Karpas-422 (cell line): ENCODE data around the gene C12orf76. TPM values are rescaled to one million over a fixed set of nuclear protein-coding genes. Genes with fewer than 3 reads are reported as not detected.
"Not testable (repeated sequence)": the region's sequence is repeated elsewhere in the genome, so short reads cannot be mapped to it uniquely, and the experiment has no call there.

Experiments used
- DNase-seq: peaks from one replicate; pipeline ENCODE4 v3.0.0-alpha.2; 2015
- H2AFZ ChIP-seq: fragments of 200-600 bp; sonication (generic); 2 replicates; pipeline ENCODE4 v1.6.1; 2014; ENCODE audit warnings: antibody characterized with exemption, low read length, mixed read lengths
- H3K27ac ChIP-seq: fragments of 200-600 bp; sonication (generic); 2 replicates; pipeline ENCODE4 v1.5.1; 2014; ENCODE audit warnings: mild to moderate bottlenecking, low read length, moderate library complexity
- H3K27me3 ChIP-seq: fragments of 200-600 bp; sonication (generic); 2 replicates; pipeline ENCODE4 v1.6.1; 2014; ENCODE audit warnings: low read length, mixed read lengths
- H3K36me3 ChIP-seq: fragments of 200-600 bp; sonication (generic); 2 replicates; pipeline ENCODE4 v1.6.1; 2014; ENCODE audit warnings: low read length, mixed read lengths; ENCODE audit not compliant: insufficient read depth
- H3K4me1 ChIP-seq: fragments of 200-600 bp; sonication (generic); 2 replicates; pipeline ENCODE4 v1.6.1; 2014; ENCODE audit warnings: mild to moderate bottlenecking, low read length, mixed read lengths
- H3K4me2 ChIP-seq: fragments of 200-600 bp; sonication (generic); 2 replicates; pipeline ENCODE4 v1.6.1; 2014; ENCODE audit warnings: low read length, low read depth, mild to moderate bottlenecking; ENCODE audit not compliant: poor library complexity, severe bottlenecking
- H3K4me3 ChIP-seq: fragments of 200-600 bp; sonication (generic); 2 replicates; pipeline ENCODE4 v1.5.1; 2014; ENCODE audit warnings: mild to moderate bottlenecking, antibody characterized with exemption, low read length, mixed read lengths
- H3K79me2 ChIP-seq: fragments of 200-600 bp; sonication (generic); 2 replicates; pipeline ENCODE4 v1.6.1; 2014; ENCODE audit warnings: mild to moderate bottlenecking, low read length, mixed read lengths
- H3K9ac ChIP-seq: fragments of 200-600 bp; sonication (generic); 2 replicates; pipeline ENCODE4 v1.6.0; 2014; ENCODE audit warnings: low read length
- H3K9me2 ChIP-seq: fragments of 200-600 bp; sonication (generic), shearing (Covaris generic); replicated peaks from 2 replicates; pipeline ENCODE4 v1.6.0; 2014; ENCODE audit warnings: mild to moderate bottlenecking, low read length, moderate library complexity; ENCODE audit not compliant: insufficient read depth
- H3K9me3 ChIP-seq: fragments of 300-700, 200-600 bp; sonication (generic); 2 replicates; pipeline ENCODE4 v1.6.1; 2014; ENCODE audit warnings: low read length, mixed read lengths
- H4K20me1 ChIP-seq: fragments of 200-600 bp; sonication (generic); 2 replicates; pipeline ENCODE4 v1.6.1; 2014; ENCODE audit warnings: mild to moderate bottlenecking, antibody characterized with exemption, low read length, low read depth; ENCODE audit not compliant: insufficient read depth
- total RNA-seq: library from RNA; depleted of rRNA; stranded (reverse); fragments of >200 nt; shearing (Covaris generic); gene quantifications from 2 replicates; pipeline ENCODE4 v1.2.3, GENCODE V29; 2014; ENCODE audit warnings: low replicate concordance

Gene C12orf76
- total RNA-seq, 1 experiment from 2014 or later = 24.6 TPM

DNA sequence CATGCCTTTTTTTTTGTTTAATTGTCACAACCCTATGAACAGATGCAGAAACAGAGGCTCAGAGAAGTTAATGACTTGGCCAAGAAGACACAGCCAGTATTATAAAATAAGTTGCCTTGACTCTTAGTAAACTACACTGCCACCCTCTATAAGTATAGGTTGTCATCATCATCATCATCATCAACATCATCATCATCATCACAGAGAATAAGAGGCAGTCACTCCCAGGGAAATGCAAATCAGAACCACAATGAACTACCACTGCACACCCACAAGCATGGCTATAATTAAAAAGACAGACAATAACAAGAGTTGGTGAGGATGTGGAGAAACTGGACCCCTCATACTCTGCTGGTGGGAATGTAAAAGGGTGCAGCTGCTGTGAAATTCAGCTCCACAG, 23.2 kb upstream of the C12orf76 start:
- Histone ChIP-seq H3K9me3 (no peaks in the 10 kb centered on the region), H2AFZ (no peak overlapping the region), H3K4me2 (no peak overlapping the region), H3K27ac (no peak overlapping the region), H3K27me3 (no peaks in the 10 kb centered on the region), H3K9ac (no peak overlapping the region), H3K4me1 (peaks cover 12% of the 10 kb centered on the region), H3K79me2 (no peaks in the 10 kb centered on the region), H4K20me1 (no peaks in the 10 kb centered on the region), H3K4me3 (no peak overlapping the region), H3K9me2 (no peaks in the 10 kb centered on the region), H3K36me3 (no peaks in the 10 kb centered on the region)
- DNase-seq = no peak

DNA sequence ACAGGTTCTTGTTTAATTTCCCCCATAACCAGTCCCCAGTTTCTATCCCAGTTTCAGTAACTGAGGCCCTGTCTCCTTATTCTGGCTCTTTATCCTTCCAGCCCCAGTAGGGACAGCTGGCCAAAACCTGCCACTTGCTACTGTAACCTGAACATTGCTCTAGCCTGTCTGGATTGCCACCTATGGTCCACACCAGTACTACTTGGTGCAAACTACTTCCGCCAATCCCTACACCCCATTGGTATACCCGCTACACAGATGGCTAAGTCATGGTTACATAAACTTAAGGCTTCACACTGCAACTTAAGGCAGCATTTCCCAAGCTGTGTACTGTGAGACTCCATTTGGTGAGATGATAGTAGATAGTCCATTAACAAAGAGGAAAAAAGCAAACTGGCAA, 20.3 kb upstream of the C12orf76 start:
- no peaks in the 10 kb centered on the region for H3K9me3 ChIP-seq
- no peak overlapping the region for H3K9ac ChIP-seq
- no peaks in the 10 kb centered on the region for H4K20me1 ChIP-seq
- no peak for DNase-seq
- H2AFZ ChIP-seq = no peak overlapping the region
- H3K79me2 ChIP-seq = no peaks in the 10 kb centered on the region
- H3K36me3 ChIP-seq = no peaks in the 10 kb centered on the region
- peaks cover 12% of the 10 kb centered on the region for H3K4me1 ChIP-seq
- H3K27me3 ChIP-seq = no peaks in the 10 kb centered on the region
- no peak overlapping the region for H3K4me2 ChIP-seq
- H3K4me3 ChIP-seq = no peak overlapping the region
- no peaks in the 10 kb centered on the region for H3K9me2 ChIP-seq
- no peak overlapping the region for H3K27ac ChIP-seq

DNA sequence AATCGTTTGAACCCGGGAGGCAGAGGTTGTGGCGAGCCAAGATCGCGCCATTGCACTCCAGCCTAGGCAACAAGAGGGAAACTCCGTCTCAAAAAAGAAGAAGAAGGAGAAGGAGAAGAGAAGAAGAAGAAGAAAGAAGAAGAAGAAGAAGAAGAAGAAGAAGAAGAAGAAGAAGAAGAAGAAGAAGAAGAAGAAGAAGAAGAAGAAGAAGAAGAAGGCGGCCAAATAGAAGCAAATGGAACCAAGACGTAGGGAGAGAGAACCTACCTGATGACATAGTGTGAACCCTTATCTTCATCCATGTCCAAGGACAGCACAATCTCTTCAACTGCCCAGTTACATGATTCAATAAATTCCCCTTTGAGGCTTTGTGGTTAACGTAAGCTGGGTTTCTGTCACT, 19.8 kb upstream of the C12orf76 start:
- H3K27ac ChIP-seq, H3K36me3 ChIP-seq, H3K9me2 ChIP-seq, H3K27me3 ChIP-seq, H3K9ac ChIP-seq, H3K4me1 ChIP-seq, H2AFZ ChIP-seq, H3K9me3 ChIP-seq, H3K4me3 ChIP-seq, DNase-seq, H3K79me2 ChIP-seq, H3K4me2 ChIP-seq, H4K20me1 ChIP-seq: not testable (repeated sequence)

DNA sequence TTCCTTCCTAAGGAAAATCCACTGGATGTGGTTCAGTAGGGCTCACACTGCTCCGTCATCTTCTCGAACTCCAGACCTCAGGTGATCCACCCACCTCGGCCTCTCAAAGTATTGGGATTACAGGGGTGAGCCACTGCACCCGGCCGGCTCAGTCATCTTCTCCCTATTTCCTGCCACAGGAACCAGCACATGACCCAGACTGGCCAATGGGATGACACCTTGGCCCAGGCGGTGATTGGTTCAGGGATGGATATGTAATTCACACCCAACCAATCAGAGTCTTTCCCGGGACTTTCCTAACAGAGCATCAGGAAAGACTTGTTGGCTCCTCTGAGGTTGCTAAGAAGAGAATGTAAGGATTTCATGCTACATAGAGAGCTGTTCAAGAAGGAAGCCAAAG, 19.2 kb upstream of the C12orf76 start:
- Histone ChIP-seq H3K4me2 (peak overlapping the region; percentile 16), H3K79me2 (no peaks in the 10 kb centered on the region), H3K4me3 (no peak overlapping the region), H3K9ac (no peak overlapping the region), H3K27me3 (no peaks in the 10 kb centered on the region), H4K20me1 (no peaks in the 10 kb centered on the region), H3K9me3 (no peaks in the 10 kb centered on the region), H2AFZ (no peak overlapping the region), H3K9me2 (no peaks in the 10 kb centered on the region), H3K36me3 (no peaks in the 10 kb centered on the region), H3K4me1 (peaks cover 3% of the 10 kb centered on the region), H3K27ac (no peak overlapping the region)
- peak; percentile 57 for DNase-seq

DNA sequence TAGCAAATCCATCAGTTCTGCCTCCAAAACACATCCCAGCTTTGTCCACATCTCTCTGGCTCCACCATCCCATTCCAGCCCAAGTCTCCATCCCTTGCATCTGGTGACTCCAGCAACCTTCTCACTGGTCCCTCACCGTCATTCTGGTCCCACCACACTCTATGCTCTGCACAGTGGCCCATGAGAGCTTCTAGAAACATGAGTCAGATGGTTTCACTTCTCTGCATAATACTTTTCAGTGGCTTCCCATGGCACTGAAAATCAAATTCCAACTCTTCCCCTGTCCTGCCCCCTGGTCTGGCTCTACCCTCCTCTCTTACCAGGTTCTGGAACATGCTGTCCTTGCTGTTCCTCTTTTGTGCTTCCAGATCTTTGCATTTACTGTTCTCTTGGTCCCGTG, 17.2 kb upstream of the C12orf76 start:
- Histone ChIP-seq H3K27me3 (no peaks in the 10 kb centered on the region), H3K9ac (no peak overlapping the region), H3K36me3 (no peaks in the 10 kb centered on the region), H3K4me3 (no peak overlapping the region), H3K27ac (no peak overlapping the region), H3K4me1 (peaks cover 3% of the 10 kb centered on the region), H3K79me2 (no peaks in the 10 kb centered on the region), H3K9me2 (no peaks in the 10 kb centered on the region), H3K4me2 (no peak overlapping the region), H4K20me1 (no peaks in the 10 kb centered on the region), H2AFZ (no peak overlapping the region), H3K9me3 (no peaks in the 10 kb centered on the region)
- DNase-seq = no peak

DNA sequence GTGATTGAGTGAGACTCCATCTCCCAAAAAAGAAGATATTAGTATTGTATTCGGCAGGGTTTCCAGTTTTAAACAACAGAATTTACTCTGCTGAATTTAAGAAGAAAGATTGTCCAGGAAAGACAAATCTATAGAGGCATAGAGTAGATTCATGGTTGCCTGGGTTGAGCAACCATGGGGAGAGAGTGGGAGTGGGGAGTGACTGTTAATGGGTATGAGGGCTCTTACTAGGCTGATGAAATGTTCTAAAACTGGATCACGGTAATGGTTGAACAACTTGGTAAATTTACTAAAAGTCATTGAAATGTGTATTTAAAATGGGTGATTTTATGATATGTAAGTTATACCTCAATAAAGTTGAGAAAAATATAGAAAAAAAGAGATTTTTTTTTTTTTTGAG, 13.9 kb upstream of the C12orf76 start:
- H3K79me2 ChIP-seq = no peaks in the 10 kb centered on the region
- no peaks in the 10 kb centered on the region for H3K36me3 ChIP-seq
- H3K9me2 ChIP-seq = no peaks in the 10 kb centered on the region
- no peaks in the 10 kb centered on the region for H3K27me3 ChIP-seq
- no peaks in the 10 kb centered on the region for H3K9me3 ChIP-seq
- H3K4me3 ChIP-seq = no peak overlapping the region
- no peak overlapping the region for H2AFZ ChIP-seq
- H3K27ac ChIP-seq = no peak overlapping the region
- DNase-seq = no peak
- peaks cover under 1% of the 10 kb centered on the region for H3K4me1 ChIP-seq
- H4K20me1 ChIP-seq = no peaks in the 10 kb centered on the region
- H3K4me2 ChIP-seq = no peak overlapping the region
- no peak overlapping the region for H3K9ac ChIP-seq

DNA sequence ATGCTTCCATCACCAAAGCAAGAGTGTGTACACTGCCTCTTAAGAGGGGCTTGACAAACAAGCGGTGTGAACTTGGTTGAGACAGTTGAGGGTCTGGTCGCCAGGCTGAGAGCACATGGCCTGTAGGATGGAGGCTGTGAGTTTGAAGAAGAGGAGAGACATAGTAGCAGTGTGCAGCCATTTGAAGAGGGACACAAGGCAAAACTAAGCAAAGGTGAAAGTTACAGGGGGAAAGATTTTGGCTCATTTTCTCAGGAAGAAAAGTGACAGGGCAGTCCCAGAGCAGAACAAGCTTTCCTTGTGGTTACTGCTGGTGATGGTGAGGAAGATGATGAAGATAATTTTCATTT, 11.3 kb upstream of the C12orf76 start:
- Histone ChIP-seq H2AFZ (0 out of 2 replicates have a peak overlapping the region, but pooled peaks have one; percentile 34), H4K20me1 (no peaks in the 10 kb centered on the region), H3K79me2 (no peaks in the 10 kb centered on the region), H3K9ac (no peak overlapping the region), H3K27me3 (no peaks in the 10 kb centered on the region), H3K9me2 (no peaks in the 10 kb centered on the region), H3K4me1 (no peaks in the 10 kb centered on the region), H3K9me3 (no peaks in the 10 kb centered on the region), H3K4me3 (no peak overlapping the region), H3K27ac (no peak overlapping the region), H3K4me2 (no peak overlapping the region), H3K36me3 (no peaks in the 10 kb centered on the region)
- DNase-seq = no peak

DNA sequence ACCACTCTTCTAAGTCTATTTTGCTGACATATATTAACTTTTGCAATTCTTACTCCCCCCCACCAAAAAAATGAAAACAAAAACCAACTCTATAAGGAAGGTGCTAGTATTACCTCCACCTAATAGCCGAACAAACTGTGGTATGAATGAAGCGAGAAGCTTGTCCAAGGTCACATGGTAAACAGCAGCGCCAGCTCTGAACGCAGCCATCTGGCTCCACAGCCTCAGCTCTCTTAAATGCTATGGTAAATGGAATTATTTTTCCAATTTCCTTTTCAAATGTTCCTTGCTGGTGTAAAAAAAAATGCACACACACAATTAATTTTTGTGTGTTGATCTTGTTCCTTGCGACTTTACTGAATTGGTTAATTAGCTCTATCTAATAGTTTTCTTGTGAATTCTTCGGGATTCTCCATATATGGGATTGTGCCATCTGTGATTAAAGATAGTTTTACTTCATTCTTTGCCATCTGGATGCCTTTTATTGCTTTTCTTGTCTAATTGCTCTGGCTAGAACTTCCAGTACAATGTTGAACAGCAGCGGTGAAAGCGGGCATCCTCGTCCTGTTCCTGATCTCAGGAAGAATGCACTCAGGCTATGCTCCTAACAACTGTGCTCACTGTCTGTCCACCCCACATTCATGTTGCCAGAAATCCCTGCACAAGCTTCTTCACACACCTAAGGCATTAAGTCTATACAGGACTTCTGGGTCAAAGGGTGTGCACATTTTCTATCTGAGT, 10.7 kb upstream of the C12orf76 start:
- no peak overlapping the region for H2AFZ ChIP-seq
- H3K4me1 ChIP-seq = no peaks in the 10 kb centered on the region
- H3K9me3 ChIP-seq = no peaks in the 10 kb centered on the region
- H3K79me2 ChIP-seq = no peaks in the 10 kb centered on the region
- H3K9ac ChIP-seq = no peak overlapping the region
- no peaks in the 10 kb centered on the region for H3K9me2 ChIP-seq
- no peaks in the 10 kb centered on the region for H3K36me3 ChIP-seq
- H3K27me3 ChIP-seq = no peaks in the 10 kb centered on the region
- H3K4me2 ChIP-seq = no peak overlapping the region
- no peaks in the 10 kb centered on the region for H4K20me1 ChIP-seq
- no peak overlapping the region for H3K4me3 ChIP-seq
- DNase-seq = no peak
- no peak overlapping the region for H3K27ac ChIP-seq

DNA sequence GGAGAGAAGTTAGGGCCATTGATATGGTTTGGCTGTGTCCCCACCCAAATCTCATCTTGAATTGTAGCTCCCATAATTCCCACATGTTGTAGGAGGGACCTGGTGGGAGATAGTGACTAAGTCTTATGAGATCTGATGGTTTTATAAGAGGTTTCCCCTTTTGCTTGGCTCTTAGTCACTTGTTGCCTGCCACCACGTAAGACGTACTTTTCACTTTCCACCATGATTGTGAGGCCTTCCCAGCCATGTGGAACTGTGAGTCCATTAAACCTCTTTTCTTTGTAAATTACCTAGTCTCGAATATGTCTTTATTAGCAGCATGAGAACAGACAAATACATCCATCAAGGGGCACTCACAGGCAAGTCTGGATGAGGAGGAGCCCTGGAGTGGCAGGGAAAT, 8.3 kb upstream of the C12orf76 start:
- H3K9ac ChIP-seq, H3K27ac ChIP-seq, H3K79me2 ChIP-seq, H3K4me1 ChIP-seq, H3K9me3 ChIP-seq, H3K4me3 ChIP-seq, H4K20me1 ChIP-seq, H3K9me2 ChIP-seq, H3K4me2 ChIP-seq, DNase-seq, H3K36me3 ChIP-seq, H3K27me3 ChIP-seq, H2AFZ ChIP-seq: not testable (repeated sequence)
